Aorta (tissue), 5 donors: ENCODE results near the gene LY6G6D. TPM values are rescaled to one million over a fixed set of nuclear protein-coding genes. Genes with fewer than 3 reads are reported as not detected.

Experiments used
- ATAC-seq: fragments of 200-7000 bp; cut with Tn5 transposase; one replicate; pipeline ENCODE4 v1.9.1; 2022; ENCODE audit warnings: moderate library complexity; ENCODE audit not compliant: low FRiP score
- DNase-seq, 2 donors: peaks; one replicate each; pipeline ENCODE4 v3.0.0-alpha.2; 2020
- H3K27ac ChIP-seq, 2 donors: one replicate each; pipeline ENCODE4 v1.5.1; 2013; ENCODE audit warnings: low read length in 2 of 2, mild to moderate bottlenecking in 2 of 2, moderate library complexity in 2 of 2, control low read depth in 1 of 2, inconsistent platforms in 1 of 2, low read depth in 1 of 2
- H3K27me3 ChIP-seq, 2 donors: one replicate each; pipeline ENCODE4 v1.6.1; 2013; ENCODE audit warnings: control low read depth in 1 of 2, low read length in 1 of 2, mild to moderate bottlenecking in 1 of 2, moderate library complexity in 1 of 2; ENCODE audit not compliant: insufficient read depth in 2 of 2, control insufficient read depth in 1 of 2
- H3K36me3 ChIP-seq, 2 donors: one replicate each; pipeline ENCODE4 v1.6.1; 2013; ENCODE audit warnings: control low read depth in 1 of 2, low read length in 1 of 2, mild to moderate bottlenecking in 1 of 2; ENCODE audit not compliant: insufficient read depth in 2 of 2, control insufficient read depth in 1 of 2
- H3K4me1 ChIP-seq, 2 donors: one replicate each; pipeline ENCODE4 v1.6.1; 2013; ENCODE audit warnings: low read length in 2 of 2, control low read depth in 1 of 2, mild to moderate bottlenecking in 1 of 2, moderate library complexity in 1 of 2; ENCODE audit not compliant: insufficient read depth in 2 of 2, control insufficient read depth in 1 of 2
- H3K4me3 ChIP-seq, 2 donors: one replicate each; pipeline ENCODE4 v1.5.1; 2013; ENCODE audit warnings: low read length in 2 of 2, control low read depth in 1 of 2, mild to moderate bottlenecking in 1 of 2
- H3K9me3 ChIP-seq: one replicate; pipeline ENCODE4 v1.6.1; 2013; ENCODE audit warnings: mild to moderate bottlenecking, low read length; ENCODE audit not compliant: control insufficient read depth
- WGBS, 2 donors: extraction: QIAGEN DNeasy Blood & Tissue Kit; methylation state at CpG; one replicate each; pipeline ENCODE4 v1.1.7; 2013; 5-methylcytosine and 5-hydroxymethylcytosine counted together
- intact Hi-C, 2 donors: fragments of 100-400 bp; cut with DNase I; formaldehyde crosslinking; loops; one replicate each; pipeline versions ENCODE4 v1.14.2 to v1.15.0; 2022
- polyA plus RNA-seq, 2 donors: library from polyadenylated mRNA; stranded (reverse); fragments of 200-250 nt; gene quantifications; one replicate each; pipeline ENCODE4 v1.2.3, GENCODE V29; 2013
- total RNA-seq, 2 donors: library from RNA; stranded (reverse); fragmentation: NEBNext Ultra II Directional; extraction: Animal tissue kit (Norgen Biotek cat#: 25700); gene quantifications; one replicate each; pipeline ENCODE4 v1.2.1, GENCODE V29; 2021
- donor health status: healthy with polysubstance abuse.
- donor health status: Bipolar disorder and iron deficiency.
- donor health status: DM: no; HTN: no; CAD: no.
- donor health status: DM: no; HTN: no; CAD: no.
- donor health status: DM: yes; HTN: yes; CAD: no.

The LY6G6D gene
- total and polyA plus RNA-seq, 4 donors = not detected

DNA sequence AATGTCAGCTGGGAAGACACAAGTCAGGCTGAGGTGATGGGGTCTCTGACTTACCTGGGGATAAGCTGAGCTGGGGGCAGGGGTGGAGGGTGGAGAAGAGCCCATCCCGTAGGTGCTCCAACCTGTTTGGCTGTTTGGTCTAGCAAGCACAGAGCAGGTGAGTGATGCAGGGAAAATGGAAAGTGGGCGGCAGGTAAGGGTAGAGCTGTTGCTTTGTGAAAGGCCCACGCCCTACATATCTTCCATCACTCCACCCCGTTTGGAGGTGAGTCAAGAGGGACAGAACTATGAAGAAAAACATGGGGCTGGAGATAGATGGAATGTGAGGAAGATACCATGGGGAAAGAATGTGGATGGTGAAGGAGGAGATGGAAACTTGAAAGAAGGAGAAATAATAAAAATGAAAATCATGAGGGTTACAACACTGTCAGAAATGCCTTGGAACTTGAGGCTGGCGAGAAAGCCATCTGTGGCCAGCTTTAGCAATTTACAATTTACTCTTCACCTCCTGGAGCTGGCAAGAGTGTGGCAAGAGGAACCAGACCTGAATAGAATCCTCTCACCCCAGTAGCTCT, 5.1 kb downstream of the LY6G6D start:
- intact Hi-C loops = no loop called here
- 84 to 90% methylated on average over 5 of the region's 5 CpGs for WGBS, 2 donors
- Histone ChIP-seq H3K9me3 (no peaks in the 10 kb centered on the region), H3K27me3 (no peaks in the 10 kb centered on the region), H3K4me3 (no peak overlapping the region), H3K4me1 (no peaks in the 10 kb centered on the region), H3K27ac (no peak overlapping the region), H3K36me3 (no peaks in the 10 kb centered on the region)
- DNase-seq = no peak
- ATAC-seq = no peak

DNA sequence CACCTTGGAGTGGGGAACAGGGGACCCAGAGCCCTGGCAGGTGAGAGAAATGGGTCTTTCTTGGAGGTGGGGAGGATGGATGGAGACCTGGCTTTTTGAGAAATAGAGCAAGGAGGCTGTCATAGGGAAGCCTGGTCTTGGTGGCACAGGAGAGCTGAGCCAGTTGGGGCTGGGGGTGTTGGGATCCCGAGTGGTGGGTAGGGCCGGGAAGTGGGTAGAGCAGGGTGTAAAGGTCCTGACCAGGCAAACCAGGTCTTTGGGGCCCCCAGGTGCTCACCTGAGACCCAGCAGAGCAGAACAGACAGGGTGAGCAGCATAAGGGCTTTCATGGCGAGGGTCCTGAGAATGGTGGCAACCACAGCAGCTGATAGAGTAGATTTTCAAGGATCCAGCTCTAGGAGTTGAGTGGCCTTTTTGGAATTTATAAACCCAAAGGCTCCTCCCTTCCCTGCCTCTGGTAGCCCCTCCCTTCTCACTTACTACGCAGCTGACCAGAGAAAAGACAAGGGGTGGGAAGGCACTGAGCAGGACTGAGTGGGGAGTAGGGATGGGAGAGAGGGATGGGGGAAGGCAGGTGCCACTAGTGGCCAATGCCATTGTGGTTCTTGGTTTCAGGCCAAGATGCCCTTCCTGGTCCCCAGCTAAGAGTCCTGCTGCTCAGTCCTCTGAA, 6.3 kb downstream of the LY6G6D start, which contains the start of gene LY6G6C:
Gene LY6G6C, minus strand, starts transcription at position 396 of the 670 bp plus-strand sequence. Its CDS starts 67 bp downstream, at position 329.
- intact Hi-C loops = no loop called here
- Histone ChIP-seq H3K36me3 (no peaks in the 10 kb centered on the region), H3K27me3 (no peaks in the 10 kb centered on the region), H3K4me1 (no peaks in the 10 kb centered on the region), H3K9me3 (no peaks in the 10 kb centered on the region), H3K4me3 (no peak within 1 kb of the TSS), H3K27ac (no peak within 1 kb of the TSS)
- WGBS, 2 donors = 88 to 90% methylated on average over 3 to 4 of the region's 4 CpGs
- no peak for DNase-seq
- ATAC-seq = no peak

DNA sequence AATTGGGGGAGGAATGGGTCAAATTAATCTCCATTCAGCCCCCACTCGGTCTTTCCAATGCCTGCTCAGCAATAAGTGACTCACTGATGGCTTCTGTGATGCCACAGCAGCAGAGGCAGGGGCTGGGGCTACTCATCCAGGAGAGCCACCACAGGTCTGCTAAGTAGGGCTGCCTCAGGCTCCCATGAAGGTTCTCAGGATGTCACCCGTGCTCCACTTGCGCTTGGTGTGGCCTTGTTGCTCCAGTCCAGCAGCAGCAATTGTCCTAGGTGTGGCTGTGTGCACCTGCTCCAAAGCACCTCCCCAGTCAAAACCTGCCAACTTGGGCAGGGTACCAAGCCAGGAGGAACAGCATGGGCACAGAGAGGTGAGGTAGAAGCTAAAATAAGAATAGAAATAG, 7.0 kb downstream of the LY6G6D start:
- no peak for ATAC-seq
- H3K9me3 ChIP-seq = no peaks in the 10 kb centered on the region
- H3K36me3 ChIP-seq = peaks cover 0 to 1% of the 10 kb centered on the region in 2 donors
- WGBS, 2 donors = 92 to 97% methylated on average over 3 of the region's 3 CpGs
- DNase-seq = no peak
- H3K4me3 ChIP-seq = no peak overlapping the region
- H3K27ac ChIP-seq = no peak overlapping the region
- H3K27me3 ChIP-seq = no peaks in the 10 kb centered on the region
- no peaks in the 10 kb centered on the region for H3K4me1 ChIP-seq
- intact Hi-C loops = no loop called here

- WGBS, 2 donors = 71% methylated on average over 46 of the region's 46 CpGs
- Histone ChIP-seq H3K4me1 (no peaks in the 10 kb centered on the region), H3K36me3 (peaks cover 0 to 2% of the 10 kb centered on the region in 2 donors), H3K27me3 (no peaks in the 10 kb centered on the region), H3K4me3 (no peak within 1 kb of the TSS), H3K9me3 (no peaks in the 10 kb centered on the region), H3K27ac (no peak within 1 kb of the TSS)
- no peak for DNase-seq
- intact Hi-C loops = no loop called here
- ATAC-seq = no peak
Observed at GRCh38 chr6:31723245-31723979, 8.3 kb downstream of the LY6G6D start, which contains the start of gene MPIG6B. Gene MPIG6B, plus strand, starts transcription at chr6:31723373. Its CDS starts 11 bp downstream, at chr6:31723384.

DNA sequence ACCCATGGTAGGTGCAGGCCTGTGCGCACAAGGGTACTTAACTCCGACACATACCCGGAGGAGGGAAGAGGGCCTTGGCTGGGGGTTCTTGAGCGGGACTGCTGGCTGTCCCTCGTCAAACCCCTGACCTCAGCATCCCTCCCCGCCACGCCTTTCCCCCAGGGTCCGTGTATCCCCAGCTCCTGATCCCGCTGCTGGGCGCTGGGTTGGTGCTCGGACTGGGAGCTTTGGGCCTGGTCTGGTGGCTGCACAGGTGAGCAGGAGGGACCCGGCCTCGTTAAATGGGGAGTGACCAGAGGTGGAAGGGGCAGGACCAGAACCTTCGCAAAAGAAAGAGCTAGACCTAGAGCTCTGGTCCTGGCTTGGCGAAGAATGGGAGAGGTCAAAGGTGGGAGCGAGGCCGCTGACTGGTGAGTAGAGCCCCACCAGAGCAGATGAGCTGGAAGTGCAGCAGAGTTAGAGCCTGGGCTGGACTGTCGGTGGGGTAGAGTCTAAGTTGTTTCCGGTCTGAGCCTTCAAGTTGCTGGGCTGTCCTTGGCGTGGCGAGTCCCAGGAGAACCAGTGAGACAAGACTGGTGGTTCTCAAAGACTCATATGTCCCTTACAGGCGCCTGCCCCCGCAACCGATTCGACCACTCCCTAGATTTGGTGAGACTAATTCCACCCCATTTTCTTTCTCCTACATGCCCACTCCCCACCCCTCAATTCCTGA, 9.0 kb downstream of the LY6G6D start:
- 88 to 89% methylated on average over 25 of the region's 25 CpGs for WGBS, 2 donors
- Histone ChIP-seq H3K27me3 (no peaks in the 10 kb centered on the region), H3K9me3 (no peaks in the 10 kb centered on the region), H3K4me3 (no peak overlapping the region), H3K4me1 (no peaks in the 10 kb centered on the region), H3K36me3 (peaks cover 0 to 2% of the 10 kb centered on the region in 2 donors), H3K27ac (no peak overlapping the region)
- intact Hi-C loops = no loop called here
- no peak for DNase-seq
- no peak for ATAC-seq

DNA sequence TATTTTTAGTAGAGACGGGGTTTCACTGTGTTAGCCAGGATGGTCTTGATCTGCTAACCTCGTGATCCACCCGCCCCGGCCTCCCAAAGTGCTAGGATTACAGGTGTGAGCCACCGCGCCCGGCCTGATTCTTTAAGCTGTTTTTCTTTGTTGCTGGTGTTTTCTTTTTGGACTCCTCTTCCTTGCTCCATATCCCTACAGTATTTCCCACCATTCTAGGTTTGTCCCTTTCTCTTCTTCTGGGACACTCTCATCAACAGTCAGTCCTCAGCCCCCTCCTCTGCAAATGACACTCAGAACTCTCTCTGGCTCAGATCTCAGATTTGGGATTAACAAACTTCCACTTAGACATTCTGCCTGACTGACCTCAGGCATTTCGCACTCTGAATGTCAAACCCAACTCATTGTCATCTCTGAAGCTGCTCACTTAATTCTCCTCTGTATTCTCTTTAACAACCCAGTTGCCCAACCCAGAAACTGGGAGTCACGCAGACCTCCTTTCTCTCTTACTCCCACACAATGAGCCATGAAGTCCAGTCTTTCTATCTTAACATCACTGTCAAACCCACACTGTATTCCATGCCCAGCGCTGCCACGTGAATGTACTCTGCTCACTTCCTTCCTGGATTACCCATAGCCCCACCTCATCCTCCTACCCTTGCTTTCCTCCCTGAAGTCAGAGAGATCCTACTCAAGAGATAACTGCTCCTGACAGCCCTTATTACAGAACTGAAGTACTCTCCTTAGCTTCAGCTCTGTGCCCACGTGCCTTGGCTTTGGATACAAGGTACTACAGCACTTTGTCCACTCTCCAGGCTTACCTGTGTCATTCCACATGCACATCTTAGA, 10.6 kb downstream of the LY6G6D start:
- H3K27ac ChIP-seq = no peak overlapping the region
- H3K36me3 ChIP-seq = peaks cover 0 to 2% of the 10 kb centered on the region in 2 donors

DNA sequence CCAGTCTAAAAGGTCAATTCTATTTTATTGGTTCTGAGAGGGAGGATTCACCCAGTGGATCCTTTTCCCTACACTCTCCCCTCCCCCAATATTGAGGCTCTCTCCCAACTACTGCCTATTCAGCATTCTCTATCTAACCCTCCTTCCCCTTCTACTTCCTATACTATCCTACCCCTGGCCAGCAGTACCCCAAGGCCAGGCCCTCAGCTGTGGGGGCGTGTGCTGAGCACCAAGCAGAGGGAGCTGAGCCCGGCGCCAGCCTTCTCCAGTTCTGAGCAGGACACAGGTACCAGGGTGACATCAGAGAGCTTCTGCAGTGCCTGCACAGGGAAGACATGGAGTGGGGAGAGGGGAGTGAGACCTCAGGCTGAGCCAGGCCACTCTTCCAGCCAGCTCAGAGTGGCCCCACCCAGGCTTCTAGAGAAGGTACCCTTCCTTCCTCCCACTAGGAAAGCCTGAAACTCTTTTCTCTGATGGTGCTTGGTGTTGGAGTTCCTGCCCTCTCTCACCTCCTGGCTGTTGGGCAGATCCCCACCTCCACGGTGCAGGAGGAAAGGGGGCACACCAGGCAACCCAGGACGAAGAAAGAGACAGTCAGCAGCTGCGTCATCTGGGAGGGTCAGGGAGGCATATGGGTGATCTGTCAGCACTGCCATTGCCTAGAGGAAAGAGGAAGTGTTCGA, 12.0 kb downstream of the LY6G6D start:
- H3K27me3 ChIP-seq = no peaks in the 10 kb centered on the region
- H3K36me3 ChIP-seq = peaks cover 0 to 2% of the 10 kb centered on the region in 2 donors
- H3K27ac ChIP-seq = no peak overlapping the region
- H3K9me3 ChIP-seq = no peaks in the 10 kb centered on the region
- H3K4me3 ChIP-seq = no peak overlapping the region
- WGBS, 2 donors = 73 to 77% methylated on average over 7 of the region's 7 CpGs
- no peaks in the 10 kb centered on the region for H3K4me1 ChIP-seq
- intact Hi-C loops = loop anchor here in 1 of 2 donors (5.0 kb wide), 1 partner anchor 225 kb away; no protein-coding TSS in a partner anchor
- peak in 1 of 2 donors; percentile 75 for DNase-seq
- ATAC-seq = no peak

More for the DNA sequence above, 10.6 kb downstream of the LY6G6D start:
- H3K9me3 ChIP-seq = no peaks in the 10 kb centered on the region
- DNase-seq (no peak), ATAC-seq (no peak)
- 91% methylated on average over 12 of the region's 12 CpGs for WGBS, 2 donors
- H3K4me3 ChIP-seq = no peak overlapping the region
- intact Hi-C loops = loop anchor here in 1 of 2 donors (5.0 kb wide), 1 partner anchor 227 kb away; no protein-coding TSS in a partner anchor
- H3K27me3 ChIP-seq = no peaks in the 10 kb centered on the region
- no peaks in the 10 kb centered on the region for H3K4me1 ChIP-seq
